K562 (cell line): ENCODE data around the gene BRD3. TPM values are rescaled to one million over a fixed set of nuclear protein-coding genes. Genes with fewer than 3 reads are reported as not detected.

ENCODE experiments used
- CBX2 ChIP-seq: fragments of 200-600 bp; sonication (generic); IDR thresholded peaks from one replicate; pipeline ENCODE4 v1.6.1; 2012; ENCODE audit warnings: mild to moderate bottlenecking, low read length, inconsistent platforms; ENCODE audit not compliant: insufficient read depth, poor library complexity, severe bottlenecking
- CHD2 ChIP-seq: IDR thresholded peaks from 2 replicates; pipeline ENCODE4 v1.6.1; 2011; ENCODE audit warnings: low read depth, low read length
- FIP1L1 ChIP-seq: fragments of 200-400 bp; formaldehyde crosslinking; IDR thresholded peaks from 2 replicates; pipeline ENCODE4 v1.6.1; 2018; ENCODE audit warnings: mild to moderate bottlenecking, low read depth, low read length; ENCODE audit not compliant: poor library complexity, severe bottlenecking
- FOXP1 ChIP-seq: sonication (generic); formaldehyde crosslinking; IDR thresholded peaks from 2 replicates; pipeline ENCODE4 v1.8.0; 2022; ENCODE audit warnings: mild to moderate bottlenecking, missing genetic modification reagents
- FOXP4 ChIP-seq: sonication (generic); formaldehyde crosslinking; IDR thresholded peaks from 2 replicates; pipeline ENCODE4 v1.8.0; 2022; ENCODE audit warnings: mild to moderate bottlenecking, missing genetic modification reagents, borderline replicate concordance
- ILK ChIP-seq: fragments of 450-650 bp; IDR thresholded peaks from 2 replicates; pipeline ENCODE4 v1.6.1; 2016; ENCODE audit warnings: missing genetic modification characterization, low read depth, mild to moderate bottlenecking, missing compliant biosample characterization, moderate library complexity, borderline replicate concordance
- L3MBTL2 ChIP-seq: fragments of 450-650 bp; IDR thresholded peaks from 2 replicates; pipeline ENCODE4 v1.6.1; 2016; ENCODE audit warnings: mild to moderate bottlenecking, moderate library complexity
- MLX ChIP-seq, 2 experiments: fragments of 450-650 bp in 1 of 2; sonication (generic) in 1 of 2; formaldehyde crosslinking; conservative IDR thresholded peaks; 2 replicates each; pipeline versions ENCODE4 v1.4.0 to v1.8.1; 2020 to 2022; ENCODE audit warnings: mild to moderate bottlenecking in 1 of 2, missing genetic modification reagents in 1 of 2
- MXI1 ChIP-seq: IDR thresholded peaks from 2 replicates; pipeline ENCODE4 v1.6.1; 2011; ENCODE audit warnings: low read depth, mild to moderate bottlenecking, improper control_type of control experiment, low read length
- PPARD ChIP-seq: fragments of 250-450 bp; sonication (Bioruptor Pico); IDR thresholded peaks from 2 replicates; pipeline ENCODE4 v1.8.0; 2022; ENCODE audit warnings: inconsistent platforms, mild to moderate bottlenecking, moderate library complexity
- SAP30 ChIP-seq: fragments of 200-600 bp; sonication (generic); IDR thresholded peaks from 2 replicates; pipeline ENCODE4 v1.6.1; 2012; ENCODE audit warnings: borderline replicate concordance, low read depth, mild to moderate bottlenecking, moderate library complexity, low read length, control low read depth, inconsistent platforms; ENCODE audit not compliant: insufficient read depth, poor library complexity, severe bottlenecking
- STAT5B ChIP-seq: fragments of 250-450 bp; sonication (Bioruptor Pico); IDR thresholded peaks from 2 replicates; pipeline ENCODE4 v1.8.0; 2021; ENCODE audit warnings: mild to moderate bottlenecking, inconsistent platforms
- TEAD2 ChIP-seq: fragments of 450-650 bp; IDR thresholded peaks from 2 replicates; pipeline ENCODE4 v1.6.1; 2016; ENCODE audit warnings: missing genetic modification characterization, control low read depth, missing compliant biosample characterization
- THAP7 ChIP-seq: fragments of 250-450 bp; sonication (Bioruptor Pico); IDR thresholded peaks from 2 replicates; pipeline ENCODE4 v1.5.0; 2021
- ZNF408 ChIP-seq: fragments of 250-450 bp; sonication (Bioruptor Pico); IDR thresholded peaks from 2 replicates; pipeline ENCODE4 v1.4.0; 2020; ENCODE audit warnings: low read depth, mild to moderate bottlenecking, moderate library complexity
- polyA plus RNA-seq, 8 experiments: library from polyadenylated mRNA; depleted of rRNA in 4 of 8; stranded (reverse) in 5 of 8; unstranded in 3 of 8; fragments of >200 nt; fragmentation: Nextera tagmentation in 2 of 8; fragmentation: Illumina TruSeq in 1 of 8; extraction: Ambion mirVana in 2 of 8; extraction: Trizol in 1 of 8; gene quantifications; 2 replicates each; pipeline versions ENCODE4 v1.2.1 to v1.2.3, GENCODE V29; 2011 to 2014; ENCODE audit warnings: inconsistent platforms in 1 of 8, missing spikeins in 1 of 8
- total RNA-seq, 7 experiments: library from RNA; depleted of rRNA in 6 of 7; stranded (reverse); fragments of >200 nt in 6 of 7; fragmentation: Illumina TruSeq in 2 of 7; extraction: Trizol in 2 of 7; gene quantifications; 2 replicates each; pipeline versions ENCODE4 v1.2.1 to v1.2.3, GENCODE V29; 2011 to 2021; ENCODE audit warnings: low replicate concordance in 1 of 7
- TF ChIP-seq, protein P1 (sequence below): sonication (generic); formaldehyde crosslinking; IDR thresholded peaks from 2 replicates; pipeline ENCODE4 v1.5.0; 2020; ENCODE audit warnings: missing genetic modification reagents

The BRD3 gene
- total and polyA plus RNA-seq, 9 of the 15 experiments (the other 6 are each of a cell fraction or from before 2014, with no cell fraction given) = 0.82 to 37.1 (median 4.2) TPM

DNA sequence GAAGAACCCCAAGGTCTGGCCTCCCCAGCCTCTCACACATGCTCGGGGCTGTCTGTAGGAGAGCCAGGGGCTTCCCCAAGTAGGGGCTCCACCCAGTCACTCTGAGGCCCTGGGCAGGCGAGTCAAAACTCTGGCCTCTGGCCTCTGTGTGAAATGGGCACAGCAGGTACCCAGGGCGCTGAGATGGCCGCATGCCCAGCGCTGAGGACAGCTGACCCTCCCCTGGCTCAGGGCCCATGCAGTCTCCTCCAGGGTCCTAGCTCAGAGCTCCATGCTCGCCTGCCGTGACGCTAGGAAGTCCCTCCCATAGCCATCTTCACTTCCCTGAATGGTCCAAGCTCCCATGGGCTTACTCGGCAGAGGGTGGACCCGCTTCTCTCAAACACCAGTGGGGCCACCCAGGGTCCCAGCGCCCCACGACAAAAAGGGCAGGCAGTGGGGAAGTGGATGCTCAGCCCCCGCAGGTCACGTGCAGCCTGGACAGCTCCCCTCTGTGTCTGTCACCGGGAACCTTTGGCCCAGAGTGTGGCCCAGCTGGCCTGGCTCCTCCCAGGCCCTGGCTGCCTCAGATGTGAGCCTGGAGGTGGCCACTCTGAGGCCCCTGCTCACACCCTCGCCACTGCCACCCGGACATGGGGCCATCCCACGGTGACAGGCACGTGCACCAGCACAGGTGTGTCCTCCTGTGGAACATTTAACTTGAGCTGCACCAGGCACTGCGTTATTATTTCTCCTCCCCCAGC lies 63.5 kb downstream of the BRD3 start (continued):
- TF ChIP-seq THAP7 (no peak), TEAD2 (tag) (no peak), MLX (CRISPR knock-in tag; conservative IDR thresholded peaks at IDR 0.05) (no peak), STAT5B (CRISPR knock-in tag) (no peak), ILK (tag) (no peak), MXI1 (no peak), CHD2 (no peak), PPARD (no peak), SAP30 (no peak), CBX2 (no peak), FOXP4 (CRISPR knock-in tag) (no peak), L3MBTL2 (no peak), ZNF408 (no peak), FIP1L1 (no peak), FOXP1 (CRISPR knock-in tag) (no peak)
- TF ChIP-seq, protein P1, sequence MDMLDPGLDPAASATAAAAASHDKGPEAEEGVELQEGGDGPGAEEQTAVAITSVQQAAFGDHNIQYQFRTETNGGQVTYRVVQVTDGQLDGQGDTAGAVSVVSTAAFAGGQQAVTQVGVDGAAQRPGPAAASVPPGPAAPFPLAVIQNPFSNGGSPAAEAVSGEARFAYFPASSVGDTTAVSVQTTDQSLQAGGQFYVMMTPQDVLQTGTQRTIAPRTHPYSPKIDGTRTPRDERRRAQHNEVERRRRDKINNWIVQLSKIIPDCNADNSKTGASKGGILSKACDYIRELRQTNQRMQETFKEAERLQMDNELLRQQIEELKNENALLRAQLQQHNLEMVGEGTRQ (CRISPR knock-in tag) = peak; percentile 47
